H4 (cell line): ENCODE data around the gene ITGA11. TPM values are rescaled to one million over a fixed set of nuclear protein-coding genes. Genes with fewer than 3 reads are reported as not detected.

Experiments used
- DNase-seq: peaks from one replicate; pipeline ENCODE4 v3.0.0-alpha.2; 2015; ENCODE audit warnings: low spot score
- total RNA-seq: library from RNA; depleted of rRNA; stranded (reverse); fragments of >200 nt; shearing (Covaris generic); gene quantifications from 2 replicates; pipeline ENCODE4 v1.2.3, GENCODE V29; 2014

Gene ITGA11
- total RNA-seq, 1 experiment from 2014 or later = 0.66 TPM

- DNase-seq = no peak
Observed at GRCh38 chr15:68389041-68389930, 42.7 kb downstream of the ITGA11 start.

DNA sequence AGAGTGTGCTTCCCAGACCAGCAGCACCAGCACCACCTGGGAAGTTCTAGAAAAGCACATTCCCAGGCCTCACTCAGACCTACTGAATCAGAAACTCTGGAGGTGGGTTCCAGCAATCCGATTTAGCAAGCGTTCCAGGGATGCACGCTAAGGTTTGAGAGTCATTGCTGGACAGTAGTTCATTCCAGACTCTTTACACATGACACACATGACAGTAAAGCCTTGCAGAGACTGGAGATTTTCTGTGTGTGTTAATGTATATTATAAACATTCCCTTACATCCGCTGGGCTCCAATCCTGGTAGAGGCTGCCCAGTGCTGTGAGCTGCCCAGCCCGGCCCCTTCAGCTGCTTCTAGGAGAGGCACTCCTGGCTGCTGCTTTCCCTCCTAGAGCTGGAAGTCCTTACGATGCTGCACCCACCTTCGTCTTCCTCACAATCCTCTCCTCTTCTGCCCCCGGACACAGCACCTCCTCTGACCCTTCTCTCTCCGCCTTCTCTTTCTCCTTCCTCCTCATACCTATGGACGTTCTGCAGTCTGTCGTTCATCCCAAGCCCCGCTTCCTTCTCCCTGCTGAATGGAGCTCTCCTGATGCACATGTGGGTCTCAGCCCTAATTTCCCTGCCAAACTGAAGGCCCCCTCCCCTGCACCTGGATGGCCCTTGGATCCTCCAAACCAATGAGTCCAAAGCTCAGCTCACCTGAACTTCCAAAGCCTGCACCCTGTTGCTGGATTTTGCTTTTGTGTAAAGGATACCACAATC, 44.4 kb downstream of the ITGA11 start:
- no peak for DNase-seq

DNA sequence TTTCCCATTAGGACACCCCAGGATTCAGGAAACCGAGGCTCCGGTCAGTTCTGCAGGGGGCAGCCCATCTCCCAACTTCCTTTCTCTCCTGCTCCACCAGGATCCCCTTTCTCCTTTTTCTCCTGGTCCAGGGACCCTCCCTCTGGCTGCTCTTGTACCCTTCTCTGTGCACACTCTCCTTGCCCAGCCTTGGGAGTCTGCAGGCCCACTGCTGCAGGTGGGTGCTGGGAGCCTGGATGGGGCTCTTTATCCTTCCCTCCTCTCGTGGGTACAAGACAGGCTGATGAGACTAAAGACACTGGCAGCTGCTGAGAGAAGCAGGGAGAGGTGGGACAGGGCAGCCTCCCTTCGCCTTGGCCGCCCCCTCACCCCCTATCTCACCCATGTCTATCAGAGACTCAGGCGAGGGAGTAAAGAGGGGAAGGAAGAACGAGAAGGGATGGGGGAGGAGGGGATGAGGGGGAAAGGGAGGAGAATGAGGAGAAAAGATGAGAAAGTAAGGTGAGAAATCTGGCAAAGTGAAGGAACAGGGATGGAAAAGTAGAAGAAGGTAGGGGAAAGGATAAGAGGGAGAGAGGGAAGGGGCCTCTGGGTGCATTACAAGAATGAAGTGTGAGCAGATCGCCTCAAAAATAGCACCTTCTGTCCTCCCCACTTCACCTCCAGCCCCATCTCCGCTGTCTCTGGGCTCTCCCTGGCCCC, 45.2 kb downstream of the ITGA11 start:
- DNase-seq = no peak

GRCh38 chr15:68385671-68386586, 46.0 kb downstream of the ITGA11 start:
- DNase-seq = no peak

DNA sequence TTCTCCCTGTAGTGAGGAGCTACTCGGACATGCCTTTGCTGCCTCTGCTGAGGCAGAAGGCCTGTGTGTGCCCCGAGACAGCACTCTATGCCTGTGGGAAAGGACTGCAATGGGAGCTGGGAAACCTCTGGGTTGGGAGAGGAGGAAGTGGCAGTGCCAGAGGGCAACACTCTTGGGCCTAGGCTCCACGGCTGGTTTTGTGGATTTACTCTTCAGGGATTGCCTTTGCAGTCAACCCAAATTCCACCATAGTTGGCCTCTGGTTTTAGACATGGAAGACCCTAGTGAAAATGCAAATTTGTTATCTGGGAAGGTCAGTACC, 46.8 kb downstream of the ITGA11 start:
- DNase-seq = no peak

DNA sequence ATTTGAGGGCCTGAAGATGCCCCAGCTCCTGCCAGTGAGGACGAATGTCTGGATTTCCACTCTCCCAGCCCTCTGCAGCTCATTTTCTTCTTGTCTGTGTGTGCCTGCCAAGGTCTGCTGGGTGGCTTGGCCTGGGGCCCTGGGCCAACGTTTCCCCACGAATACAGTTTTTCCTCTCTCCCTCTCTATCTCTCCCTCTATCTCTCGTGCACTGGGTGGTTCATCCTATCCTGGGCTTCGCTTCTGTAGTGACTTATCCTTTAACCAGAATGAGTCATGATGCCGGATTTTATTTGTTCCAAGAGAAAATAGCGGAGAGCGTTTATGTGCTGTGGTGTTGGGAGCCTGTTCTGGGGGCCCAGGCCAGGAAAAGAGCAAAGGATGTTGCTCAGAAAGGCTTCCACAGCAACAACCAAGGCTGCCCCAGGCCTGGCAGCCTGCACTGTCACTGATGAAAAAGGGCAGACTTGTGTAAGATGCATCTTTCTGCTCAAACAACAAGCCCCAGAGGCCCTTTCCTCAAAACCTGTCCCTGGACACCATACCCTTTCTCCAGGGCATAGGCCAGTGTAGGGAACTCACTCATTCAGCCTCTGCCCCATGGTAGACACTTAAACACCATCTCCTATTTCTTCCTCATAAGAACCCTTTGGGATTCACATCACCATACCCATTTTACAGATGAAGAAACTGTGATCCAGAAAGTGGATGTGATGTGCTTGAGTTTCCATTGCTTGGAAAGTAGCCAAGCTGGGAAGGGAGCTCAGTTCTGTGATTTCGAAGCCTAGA, 47.3 kb downstream of the ITGA11 start:
- peak; percentile 86 for DNase-seq

DNA sequence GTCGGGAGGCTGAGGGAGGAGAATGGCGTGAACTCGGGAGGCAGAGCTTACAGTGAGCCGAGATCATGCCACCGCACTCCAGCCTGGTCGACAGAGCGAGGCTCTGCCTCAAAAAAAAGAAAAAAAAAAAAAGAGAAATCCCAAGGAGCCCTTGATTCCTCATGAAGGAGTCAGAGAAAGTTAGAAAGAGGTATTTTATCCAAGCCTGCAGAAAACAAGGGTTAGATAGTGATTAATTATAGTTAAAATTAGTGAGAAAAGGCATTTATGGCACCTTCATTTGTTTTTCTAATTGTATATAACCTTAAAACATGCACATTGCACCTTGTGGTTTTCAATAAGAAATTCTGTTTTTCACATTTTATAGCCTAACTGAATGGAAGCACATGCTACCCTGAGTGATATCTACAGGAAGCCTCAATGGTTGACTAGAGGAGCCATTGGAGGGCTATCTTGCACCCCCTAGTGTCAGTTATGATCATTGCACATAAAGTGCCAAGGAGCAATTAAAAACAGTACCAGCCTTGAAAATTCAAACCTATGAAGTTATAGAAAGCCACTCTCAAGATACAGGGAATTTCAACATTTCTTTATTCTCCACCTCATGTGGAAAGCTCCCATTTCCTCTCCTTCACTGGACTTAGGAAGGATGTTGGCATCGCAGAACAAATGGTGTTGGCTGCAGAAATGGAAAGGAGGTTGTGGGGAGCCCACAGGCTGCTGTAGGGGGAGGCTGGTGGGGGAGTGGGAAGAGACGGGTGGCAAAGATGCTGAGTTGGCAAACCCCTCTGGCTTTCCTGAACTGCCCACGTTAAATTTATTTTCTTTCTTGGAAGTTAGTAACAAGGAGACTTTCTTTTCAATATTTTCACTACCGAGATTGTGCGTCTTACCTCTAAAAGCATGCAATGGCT, 48.5 kb downstream of the ITGA11 start:
- DNase-seq = peak; percentile 44

GRCh38 chr15:68382286-68383007, 49.5 kb downstream of the ITGA11 start:
- no peak for DNase-seq

DNA sequence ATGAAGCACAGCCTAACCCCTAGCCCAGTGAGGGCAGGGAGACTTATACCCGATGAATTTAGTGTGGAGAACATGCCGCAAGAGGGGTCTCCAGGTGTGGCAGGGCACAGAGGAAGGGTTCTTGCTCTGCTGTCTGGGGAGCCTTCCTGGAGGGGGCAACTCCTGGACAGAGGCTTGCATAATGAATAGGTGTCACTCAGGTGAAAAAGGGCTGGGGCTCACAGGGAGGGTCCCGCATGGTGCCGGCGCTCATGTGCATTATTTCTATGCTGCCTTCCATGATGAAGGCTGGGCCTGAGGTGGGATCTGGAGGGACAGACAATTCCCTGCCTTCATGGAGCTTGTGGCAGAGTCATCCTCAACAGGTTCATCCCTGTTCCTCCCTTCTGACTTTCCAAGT, 51.5 kb downstream of the ITGA11 start:
- DNase-seq = no peak

- DNase-seq = no peak
Observed at GRCh38 chr15:68379759-68380290, 52.1 kb downstream of the ITGA11 start.

DNA sequence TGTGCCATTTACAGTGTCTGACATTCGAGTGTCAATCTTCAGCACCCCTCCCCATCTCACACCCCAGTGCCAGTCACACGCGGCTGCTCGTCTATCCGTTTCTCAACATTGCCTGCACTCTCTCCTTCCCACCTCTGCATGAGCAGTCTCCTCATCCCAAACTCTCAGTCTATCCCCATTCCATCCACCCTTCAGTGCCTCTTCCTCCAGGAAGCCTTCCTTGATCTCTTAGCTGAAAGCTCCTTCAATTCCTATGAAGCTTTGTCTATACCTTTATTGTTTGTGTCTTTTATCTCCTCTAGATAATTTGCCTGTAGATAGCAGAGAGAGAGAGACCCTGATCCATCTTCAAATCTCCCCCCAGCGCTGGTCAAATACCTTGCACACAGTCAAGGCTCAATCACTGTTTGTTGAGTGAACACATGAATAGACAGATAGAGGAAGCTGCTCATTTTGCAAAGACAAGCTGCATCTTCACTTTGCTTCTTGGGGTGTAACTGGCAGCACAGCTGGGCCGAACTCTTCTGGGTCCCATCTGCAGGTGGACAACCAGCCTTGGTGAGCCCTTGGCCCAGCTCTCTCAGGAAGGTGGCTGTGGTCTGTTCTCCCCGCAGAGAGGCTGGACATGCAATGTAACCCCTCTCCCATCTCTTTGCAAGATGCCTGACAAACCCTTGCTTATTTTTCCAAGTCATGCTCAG, 52.8 kb downstream of the ITGA11 start:
- no peak for DNase-seq

DNA sequence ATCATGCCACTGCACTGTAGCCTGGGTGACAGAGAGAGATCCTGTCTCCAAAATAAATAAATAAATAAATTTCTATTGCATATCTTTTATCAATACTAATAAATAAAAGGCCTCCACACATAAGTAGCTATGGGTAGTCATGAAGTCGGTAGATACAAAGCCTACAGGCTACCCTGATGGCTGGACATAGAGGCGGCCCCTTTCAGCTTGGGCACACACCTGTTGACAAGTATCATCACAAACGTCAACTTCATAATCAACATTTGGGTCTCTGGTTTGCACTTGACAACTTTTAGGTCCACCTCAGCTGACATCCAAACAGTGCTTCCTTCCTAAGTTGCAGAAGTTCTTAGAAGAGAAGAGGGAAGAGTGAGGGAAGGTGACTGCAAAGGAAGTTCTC, 53.4 kb downstream of the ITGA11 start:
- DNase-seq = no peak

DNA sequence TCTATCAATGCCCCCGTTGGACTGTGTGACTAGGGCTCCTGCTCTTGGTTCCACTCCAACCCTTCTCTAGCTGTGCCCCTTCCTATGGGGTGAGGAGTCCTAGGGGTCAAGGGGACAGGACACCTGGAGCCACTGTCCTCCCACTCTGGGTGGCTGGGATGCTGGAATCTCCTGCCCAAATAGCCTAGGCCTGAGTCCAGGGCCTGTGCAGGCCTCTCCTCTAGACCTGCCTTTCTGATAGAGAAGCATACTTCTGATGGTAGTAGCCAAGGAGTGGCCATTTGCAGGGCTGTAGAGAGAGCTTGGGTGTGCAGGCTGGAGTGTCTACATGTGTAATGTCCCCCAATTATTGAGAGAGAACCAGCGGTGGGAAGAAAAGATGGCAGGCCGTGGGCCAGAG, 54.2 kb downstream of the ITGA11 start:
- DNase-seq = no peak

DNA sequence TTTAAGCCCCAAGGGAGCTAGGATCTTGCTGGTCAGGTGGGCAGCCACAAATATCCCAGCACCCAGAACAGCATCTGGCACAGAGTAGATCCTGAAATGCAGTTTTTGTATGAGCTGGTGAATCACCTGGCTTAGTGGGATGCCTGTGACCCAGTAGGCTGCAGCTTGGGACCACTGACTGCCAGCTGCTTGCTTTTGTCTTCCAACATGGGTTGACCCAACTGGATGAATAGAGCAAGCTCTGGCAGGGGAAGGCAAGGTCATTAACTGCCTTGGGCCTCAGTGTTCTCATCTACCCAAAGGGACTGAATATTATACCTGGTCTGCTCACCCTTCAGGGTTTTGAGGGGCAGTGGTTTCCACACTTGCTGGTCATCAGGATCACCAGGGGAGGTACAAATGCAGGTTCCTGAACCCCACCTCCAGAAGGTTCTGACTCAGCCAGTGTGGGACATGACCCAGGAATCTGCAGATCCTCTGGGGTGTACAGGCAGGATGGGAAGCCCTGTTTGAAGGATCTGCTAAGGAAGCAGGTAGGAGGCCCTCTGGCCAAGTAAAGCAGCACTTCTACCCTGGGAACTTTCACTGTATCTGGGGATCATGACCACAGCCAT, 55.4 kb downstream of the ITGA11 start:
- DNase-seq = no peak

- no peak for DNase-seq
Observed at GRCh38 chr15:68375716-68376220, 56.2 kb downstream of the ITGA11 start.

- no peak for DNase-seq
Observed at GRCh38 chr15:68375191-68375631, 56.8 kb downstream of the ITGA11 start.

DNA sequence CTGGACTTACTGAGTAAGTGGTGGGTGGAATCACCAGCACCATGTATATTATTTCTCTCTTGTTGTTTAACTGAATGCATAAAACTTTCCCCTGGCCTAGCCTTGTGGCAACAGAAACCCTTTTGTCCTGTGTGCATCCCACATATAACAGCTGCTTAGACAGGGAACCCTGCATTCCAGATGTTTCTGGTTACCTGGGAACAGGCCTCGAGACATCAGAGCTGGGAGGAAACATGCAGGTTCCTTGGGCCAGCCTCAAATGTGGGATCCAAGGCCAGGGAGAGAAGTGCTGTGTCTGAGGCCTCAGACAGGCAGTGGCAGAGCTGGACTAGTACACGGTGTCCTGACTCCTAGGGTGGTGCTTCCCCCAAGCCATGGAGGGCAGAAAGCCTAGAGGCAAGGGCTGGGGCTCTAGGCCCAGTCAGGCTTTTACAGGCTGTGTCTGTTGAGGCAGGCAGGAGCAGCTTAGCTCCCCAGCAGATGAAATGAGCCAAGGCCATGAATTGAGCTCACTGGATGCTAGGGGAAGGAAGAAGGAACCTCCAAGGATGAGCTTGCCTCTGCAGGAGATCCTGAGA, 57.7 kb downstream of the ITGA11 start:
- no peak for DNase-seq
